IMR-90 (cell line): ENCODE data around the gene C12orf56.

Experiments used
- CEBPB ChIP-seq: IDR thresholded peaks from 2 replicates; pipeline ENCODE4 v1.6.1; 2012; ENCODE audit warnings: low read depth, low read length, improper control_type of control experiment
- CHD1 ChIP-seq: IDR thresholded peaks from 2 replicates; pipeline ENCODE4 v1.6.1; 2012; ENCODE audit warnings: low read depth, low read length, improper control_type of control experiment
- CTCF ChIP-seq: conservative IDR thresholded peaks from 2 replicates; pipeline ENCODE4 v1.5.1; 2012; ENCODE audit warnings: mild to moderate bottlenecking, low read depth, low read length, improper control_type of control experiment
- MAFK ChIP-seq: IDR thresholded peaks from 2 replicates; pipeline ENCODE4 v1.6.1; 2012; ENCODE audit warnings: low read depth, low read length, improper control_type of control experiment
- NFE2L2 ChIP-seq: fragments of 150-350 bp; IDR thresholded peaks from 2 replicates; pipeline ENCODE4 v1.6.1; 2016; ENCODE audit warnings: low read depth, mild to moderate bottlenecking, low read length
- POLR2A ChIP-seq: IDR thresholded peaks from 2 replicates; pipeline ENCODE4 v1.6.1; 2012; ENCODE audit warnings: mild to moderate bottlenecking, low read depth, low read length
- RAD21 ChIP-seq: IDR thresholded peaks from 2 replicates; pipeline ENCODE4 v1.6.1; 2012; ENCODE audit warnings: low read length, improper control_type of control experiment
- RFX5 ChIP-seq: IDR thresholded peaks from 2 replicates; pipeline ENCODE4 v1.8.0; 2012; ENCODE audit warnings: low read depth, mild to moderate bottlenecking, low read length, moderate library complexity
- SMC3 ChIP-seq: fragments of 150-350 bp; IDR thresholded peaks from 2 replicates; pipeline ENCODE4 v1.6.1; 2016; ENCODE audit warnings: low read depth, mild to moderate bottlenecking, antibody characterized with exemption, low read length, moderate library complexity
- USF2 ChIP-seq: fragments of 150-350 bp; IDR thresholded peaks from 2 replicates; pipeline ENCODE4 v1.6.1; 2017; ENCODE audit warnings: mild to moderate bottlenecking, antibody characterized with exemption, low read length, low read depth
- TF ChIP-seq, protein P1 (sequence below): fragments of 150-350 bp; IDR thresholded peaks from 2 replicates; pipeline ENCODE4 v1.6.1; 2016; ENCODE audit warnings: low read depth, mild to moderate bottlenecking, low read length, moderate library complexity, borderline replicate concordance

- TF ChIP-seq CTCF, result no peak
- no peak for TF ChIP-seq POLR2A
- TF ChIP-seq RAD21, result no peak
- TF ChIP-seq SMC3, result no peak
- TF ChIP-seq NFE2L2, result no peak
- TF ChIP-seq, protein P1, sequence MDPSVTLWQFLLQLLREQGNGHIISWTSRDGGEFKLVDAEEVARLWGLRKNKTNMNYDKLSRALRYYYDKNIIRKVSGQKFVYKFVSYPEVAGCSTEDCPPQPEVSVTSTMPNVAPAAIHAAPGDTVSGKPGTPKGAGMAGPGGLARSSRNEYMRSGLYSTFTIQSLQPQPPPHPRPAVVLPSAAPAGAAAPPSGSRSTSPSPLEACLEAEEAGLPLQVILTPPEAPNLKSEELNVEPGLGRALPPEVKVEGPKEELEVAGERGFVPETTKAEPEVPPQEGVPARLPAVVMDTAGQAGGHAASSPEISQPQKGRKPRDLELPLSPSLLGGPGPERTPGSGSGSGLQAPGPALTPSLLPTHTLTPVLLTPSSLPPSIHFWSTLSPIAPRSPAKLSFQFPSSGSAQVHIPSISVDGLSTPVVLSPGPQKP, result no peak
- no peak for TF ChIP-seq CEBPB
- TF ChIP-seq USF2, result no peak
- TF ChIP-seq MAFK, result no peak
- TF ChIP-seq CHD1, result no peak
- TF ChIP-seq RFX5, result no peak
Measured at GRCh38 chr12:64325055-64325454, 65.5 kb downstream of the C12orf56 start.
